HG02870 (cell line): ENCODE data around the gene ADAP1.

Experiments used
- ATAC-seq: cut with Tn5 transposase; IDR thresholded peaks from one replicate; pipeline ENCODE4 v1.9.1; 2021; ENCODE audit warnings: mild to moderate bottlenecking, moderate library complexity; ENCODE audit not compliant: unreplicated experiment

Gene ADAP1

GRCh38 chr7:923108-924041 is 31.1 kb downstream of the ADAP1 start:
- peak; percentile 85 for ATAC-seq

- no peak for ATAC-seq
Measured at GRCh38 chr7:922334-923107, 32.0 kb downstream of the ADAP1 start.

GRCh38 chr7:921581-922333 is 32.7 kb downstream of the ADAP1 start:
- ATAC-seq, result no peak

- no peak for ATAC-seq
Measured at GRCh38 chr7:921071-921461, 33.4 kb downstream of the ADAP1 start.

GRCh38 chr7:920351-921070 is 34.0 kb downstream of the ADAP1 start:
- ATAC-seq, result no peak

- no peak for ATAC-seq
Measured at GRCh38 chr7:919924-920341, 34.5 kb downstream of the ADAP1 start.

GRCh38 chr7:919114-919442 is 35.4 kb downstream of the ADAP1 start:
- no peak for ATAC-seq

GRCh38 chr7:918441-919113 is 35.9 kb downstream of the ADAP1 start:
- no peak for ATAC-seq

- ATAC-seq, result no peak
Measured at GRCh38 chr7:918118-918425, 36.4 kb downstream of the ADAP1 start.

GRCh38 chr7:917255-918117 is 37.0 kb downstream of the ADAP1 start:
- no peak for ATAC-seq

- no peak for ATAC-seq
Measured at GRCh38 chr7:916291-916941, 38.1 kb downstream of the ADAP1 start.

- no peak for ATAC-seq
Measured at GRCh38 chr7:915291-916218, 38.9 kb downstream of the ADAP1 start.

GRCh38 chr7:914521-915194 is 39.8 kb downstream of the ADAP1 start:
- ATAC-seq, result no peak

GRCh38 chr7:913736-914520 is 40.6 kb downstream of the ADAP1 start:
- ATAC-seq, result no peak

GRCh38 chr7:911791-912480 is 42.5 kb downstream of the ADAP1 start:
- no peak for ATAC-seq

- no peak for ATAC-seq
Measured at GRCh38 chr7:910931-911431, 43.5 kb downstream of the ADAP1 start.
